ENCODE results near the gene TOGARAM1.
A peak's percentile ranks its signal among the peaks of the same experiment; 100 is the strongest.

TOGARAM1 gene

GRCh38 chr14:44963044-44963528 lies 1.1 kb downstream of the TOGARAM1 start:
- Histone ChIP-seq H3K27me3 (ENCODE audit: low read length) (no peaks in the 10 kb centered on the region), H3K27ac (ENCODE audit: low read depth, low read length) (peak overlapping the region; percentile 74), H3K9me2 (replicated peaks; ENCODE audit: insufficient read depth, low read length) (no peaks in the 10 kb centered on the region), H3K9me3 (ENCODE audit: insufficient read depth, low read length) (no peaks in the 10 kb centered on the region), H3K36me3 (ENCODE audit: low read length) (no peaks in the 10 kb centered on the region), H3K79me2 (ENCODE audit: insufficient read depth, low read length) (peaks cover 89% of the 10 kb centered on the region), H3F3A (ENCODE audit: insufficient read depth) (peaks cover 6% of the 10 kb centered on the region; the same call in 1 of the 2 replicates), H3K9ac (ENCODE audit: low read length) (peak overlapping the region; percentile 70), H4K20me1 (ENCODE audit: low read depth, low read length) (peaks cover 5% of the 10 kb centered on the region; the same call in 1 of the 2 replicates), H2AFZ (ENCODE audit: low read depth, low read length, severe bottlenecking) (peak overlapping the region; percentile 77), H3K4me2 (ENCODE audit: low read depth, low read length, poor library complexity, severe bottlenecking) (peak overlapping the region; percentile 85), H3K4me3 (ENCODE audit: insufficient read depth, low read length, poor library complexity, severe bottlenecking) (peak overlapping the region; percentile 74)
- TF ChIP-seq CTCF (IDR thresholded peaks at IDR 0.05; ENCODE audit: insufficient read depth, low read length, poor library complexity, severe bottlenecking) (no peak), EZH2phosphoT487 (conservative IDR thresholded peaks at IDR 0.05; ENCODE audit: low read length) (no peak)

GRCh38 chr14:44963775-44964380 lies 1.9 kb downstream of the TOGARAM1 start:
- H3K27ac ChIP-seq (ENCODE audit: low read depth, low read length) = peak overlapping the region; percentile 74; the same call in 1 of the 2 replicates
- H3K27me3 ChIP-seq (ENCODE audit: low read length) = no peaks in the 10 kb centered on the region
- H4K20me1 ChIP-seq (ENCODE audit: low read depth, low read length) = peaks cover 5% of the 10 kb centered on the region; the same call in 1 of the 2 replicates
- H3K9me3 ChIP-seq (ENCODE audit: insufficient read depth, low read length) = no peaks in the 10 kb centered on the region
- H3K9ac ChIP-seq (ENCODE audit: low read length) = peak overlapping the region; percentile 70
- H3K4me2 ChIP-seq (ENCODE audit: low read depth, low read length, poor library complexity, severe bottlenecking) = peak overlapping the region; percentile 85
- no peaks in the 10 kb centered on the region for H3K36me3 ChIP-seq (ENCODE audit: low read length)
- H2AFZ ChIP-seq (ENCODE audit: low read depth, low read length, severe bottlenecking) = no peak overlapping the region
- H3F3A ChIP-seq (ENCODE audit: insufficient read depth) = peaks cover 6% of the 10 kb centered on the region; the same call in 1 of the 2 replicates
- TF ChIP-seq CTCF (IDR thresholded peaks at IDR 0.05; ENCODE audit: insufficient read depth, low read length, poor library complexity, severe bottlenecking) (no peak), EZH2phosphoT487 (conservative IDR thresholded peaks at IDR 0.05; ENCODE audit: low read length) (no peak)
- no peaks in the 10 kb centered on the region for H3K9me2 ChIP-seq (replicated peaks; ENCODE audit: insufficient read depth, low read length)
- H3K79me2 ChIP-seq (ENCODE audit: insufficient read depth, low read length) = peaks cover 88% of the 10 kb centered on the region
- H3K4me3 ChIP-seq (ENCODE audit: insufficient read depth, low read length, poor library complexity, severe bottlenecking) = peak overlapping the region; percentile 74

DNA sequence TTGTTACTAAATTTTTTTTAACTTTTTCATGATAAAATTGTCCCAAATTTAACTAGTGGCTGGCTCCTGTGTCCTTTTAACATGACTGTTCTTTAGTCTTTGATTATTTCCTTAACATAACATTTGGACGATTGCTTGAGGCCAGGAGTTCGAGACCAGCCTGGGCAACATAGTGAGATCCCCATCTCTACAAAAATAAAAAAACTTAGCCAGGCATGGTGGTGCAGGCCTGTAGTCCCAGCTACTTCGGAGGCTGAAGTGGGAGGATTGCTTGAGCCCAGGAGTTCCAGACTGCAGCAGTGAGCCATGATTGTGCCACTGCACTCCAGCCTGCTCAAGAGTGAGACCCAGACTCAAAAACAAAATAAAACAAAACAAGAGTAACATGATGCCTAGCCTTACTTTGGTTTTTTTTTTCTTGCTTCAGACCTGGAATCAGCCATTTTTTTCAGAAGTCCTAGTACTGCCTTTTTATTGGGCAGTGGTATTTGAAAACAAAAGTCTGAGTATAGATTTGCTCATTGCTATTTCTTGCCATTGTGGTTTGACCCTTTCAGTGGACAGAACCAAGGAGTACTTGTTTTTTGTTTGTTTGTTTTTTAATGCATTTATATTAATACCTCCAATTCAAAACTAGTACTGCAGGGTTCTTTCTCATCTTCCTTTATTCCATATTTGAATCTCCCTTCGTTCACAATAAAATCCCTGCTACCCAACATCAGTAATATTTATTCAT lies 4.8 kb downstream of the TOGARAM1 start:
- Histone ChIP-seq H3K27me3 (ENCODE audit: low read length) (no peaks in the 10 kb centered on the region), H2AFZ (ENCODE audit: low read depth, low read length, severe bottlenecking) (no peak overlapping the region), H3K9me2 (replicated peaks; ENCODE audit: insufficient read depth, low read length) (no peaks in the 10 kb centered on the region), H3K79me2 (ENCODE audit: insufficient read depth, low read length) (peaks cover 89% of the 10 kb centered on the region), H3F3A (ENCODE audit: insufficient read depth) (peaks cover 6% of the 10 kb centered on the region; the same call in 1 of the 2 replicates), H3K9ac (ENCODE audit: low read length) (peak overlapping the region; percentile 38), H3K27ac (ENCODE audit: low read depth, low read length) (no peak overlapping the region; the same call in 1 of the 2 replicates), H3K36me3 (ENCODE audit: low read length) (0 out of 2 replicates have a peak, but pooled peaks cover 4% of the 10 kb centered on the region), H4K20me1 (ENCODE audit: low read depth, low read length) (no peaks in the 10 kb centered on the region; the same call in 1 of the 2 replicates), H3K4me2 (ENCODE audit: low read depth, low read length, poor library complexity, severe bottlenecking) (peak overlapping the region; percentile 85), H3K9me3 (ENCODE audit: insufficient read depth, low read length) (no peaks in the 10 kb centered on the region), H3K4me3 (ENCODE audit: insufficient read depth, low read length, poor library complexity, severe bottlenecking) (peak overlapping the region; percentile 35)
- no peak for TF ChIP-seq CTCF (IDR thresholded peaks at IDR 0.05; ENCODE audit: insufficient read depth, low read length, poor library complexity, severe bottlenecking)
- TF ChIP-seq EZH2phosphoT487 (conservative IDR thresholded peaks at IDR 0.05; ENCODE audit: low read length) = no peak
